MM.1S (cell line): Measurements from ENCODE around the gene ZMPSTE24.
"Not testable (repeated sequence)": the region's sequence is repeated elsewhere in the genome, so short reads cannot be mapped to it uniquely, and the experiment has no call there.

Source experiments
- DNase-seq: peaks from one replicate; pipeline ENCODE4 v3.0.0-alpha.2; 2015
- H2AFZ ChIP-seq: fragments of 300-600 bp; sonication (generic); 2 replicates; pipeline ENCODE4 v1.6.0; 2016; ENCODE audit warnings: antibody characterized with exemption, low read length
- H3F3A ChIP-seq: fragments of 300-600 bp; sonication (generic); 2 replicates; pipeline ENCODE4 v1.6.1; 2016; ENCODE audit warnings: mild to moderate bottlenecking, antibody characterized with exemption, low read length, moderate library complexity, mixed read lengths; ENCODE audit not compliant: insufficient read depth
- H3K27ac ChIP-seq: fragments of 300-600 bp; sonication (generic); 2 replicates; pipeline ENCODE4 v1.5.1; 2016; ENCODE audit warnings: mild to moderate bottlenecking, low read length
- H3K27me3 ChIP-seq: fragments of 300-600 bp; sonication (generic); replicated peaks from 2 replicates; pipeline ENCODE4 v1.6.0; 2016; ENCODE audit warnings: low read length; ENCODE audit not compliant: insufficient read depth
- H3K36me3 ChIP-seq: fragments of 300-600 bp; sonication (generic); replicated peaks from 2 replicates; pipeline ENCODE4 v1.6.1; 2016; ENCODE audit warnings: mild to moderate bottlenecking, low read length, mixed read lengths; ENCODE audit not compliant: insufficient read depth
- H3K4me1 ChIP-seq: fragments of 300-600 bp; sonication (generic); 2 replicates; pipeline ENCODE4 v1.6.1; 2016; ENCODE audit warnings: low read length, mixed read lengths
- H3K4me2 ChIP-seq: fragments of 300-600 bp; sonication (generic); 2 replicates; pipeline ENCODE4 v1.6.0; 2016; ENCODE audit warnings: low read depth, low read length
- H3K4me3 ChIP-seq: fragments of 300-600 bp; sonication (generic); 2 replicates; pipeline ENCODE4 v1.5.1; 2016; ENCODE audit warnings: low read length, mixed read lengths
- H3K79me2 ChIP-seq: fragments of 300-600 bp; sonication (generic); 2 replicates; pipeline ENCODE4 v1.6.1; 2016; ENCODE audit warnings: mixed run types, low read length, mixed read lengths
- H3K9ac ChIP-seq: fragments of 300-600 bp; sonication (generic); 2 replicates; pipeline ENCODE4 v1.6.1; 2016; ENCODE audit warnings: low read length, mixed read lengths
- H3K9me2 ChIP-seq: fragments of 300-600 bp; sonication (generic); replicated peaks from 2 replicates; pipeline ENCODE4 v1.6.1; 2016; ENCODE audit warnings: mild to moderate bottlenecking, low read length, mixed read lengths; ENCODE audit not compliant: insufficient read depth
- H3K9me3 ChIP-seq: fragments of 300-600 bp; sonication (generic); replicated peaks from 2 replicates; pipeline ENCODE4 v1.6.1; 2016; ENCODE audit warnings: mild to moderate bottlenecking, low read length, mixed read lengths; ENCODE audit not compliant: insufficient read depth
- H4K20me1 ChIP-seq: fragments of 300-600 bp; sonication (generic); 2 replicates; pipeline ENCODE4 v1.6.1; 2016; ENCODE audit warnings: mild to moderate bottlenecking, low read length, moderate library complexity, mixed read lengths; ENCODE audit not compliant: insufficient read depth
- EZH2 ChIP-seq: fragments of 300-600 bp; sonication (generic); optimal IDR thresholded peaks from 2 replicates; pipeline ENCODE3; 2017; ENCODE audit warnings: low read depth, mild to moderate bottlenecking, antibody characterized with exemption, low read length, mixed read lengths
- EZH2phosphoT487 ChIP-seq: fragments of 300-600 bp; sonication (generic); IDR thresholded peaks from 2 replicates; pipeline ENCODE4 v1.6.1; 2018; ENCODE audit warnings: antibody characterized with exemption, low read length
- TF ChIP-seq, protein P1 (sequence below): fragments of 300-600 bp; sonication (generic); IDR thresholded peaks from 2 replicates; pipeline ENCODE4 v1.5.1; 2016; ENCODE audit warnings: antibody characterized with exemption, low read length, mixed read lengths

Gene ZMPSTE24

DNA sequence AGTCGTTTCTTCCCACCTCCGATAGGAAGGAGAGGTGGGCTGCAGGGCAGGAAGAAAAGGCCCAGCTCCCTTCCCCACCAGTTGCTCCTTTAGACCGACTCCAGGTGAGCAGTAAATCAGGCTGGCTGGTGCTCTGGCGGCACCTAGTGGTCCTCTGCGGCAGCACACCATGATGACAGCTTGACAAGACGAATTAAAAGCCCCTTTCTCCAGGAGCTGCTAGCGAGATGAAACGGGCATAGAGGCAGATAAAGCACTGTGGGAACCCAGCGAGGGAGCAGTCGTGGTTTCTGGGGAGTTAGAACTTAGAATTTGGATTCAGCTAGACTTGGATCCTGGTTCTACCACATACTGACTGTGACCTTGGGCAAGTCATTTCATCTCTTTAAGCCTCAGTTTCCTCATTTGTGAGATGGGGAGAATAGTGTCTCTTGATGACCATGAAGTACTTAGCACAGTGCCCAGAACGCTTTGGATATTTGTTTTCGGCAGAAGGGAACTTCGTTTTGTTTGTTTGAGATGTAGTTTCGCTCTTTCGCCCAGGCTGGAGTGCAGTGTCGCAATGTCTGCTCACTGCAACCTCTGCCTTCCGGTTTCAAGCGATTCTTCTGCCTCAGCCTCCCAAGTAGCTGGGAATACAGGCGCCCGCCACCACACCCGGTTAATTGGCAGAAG is 80.8 kb downstream of the ZMPSTE24 start:
- Histone ChIP-seq H3F3A (no peaks in the 10 kb centered on the region), H3K4me2 (peak overlapping the region; percentile 36), H3K9me3 (no peaks in the 10 kb centered on the region), H3K27me3 (no peaks in the 10 kb centered on the region), H3K79me2 (no peaks in the 10 kb centered on the region), H3K4me3 (no peak overlapping the region), H2AFZ (peak overlapping the region; percentile 4), H3K36me3 (no peaks in the 10 kb centered on the region), H4K20me1 (no peaks in the 10 kb centered on the region), H3K9ac (no peak overlapping the region), H3K9me2 (no peaks in the 10 kb centered on the region), H3K27ac (no peak overlapping the region), H3K4me1 (peaks cover 5% of the 10 kb centered on the region; the same call in 1 of the 2 replicates)
- TF ChIP-seq, protein P1, sequence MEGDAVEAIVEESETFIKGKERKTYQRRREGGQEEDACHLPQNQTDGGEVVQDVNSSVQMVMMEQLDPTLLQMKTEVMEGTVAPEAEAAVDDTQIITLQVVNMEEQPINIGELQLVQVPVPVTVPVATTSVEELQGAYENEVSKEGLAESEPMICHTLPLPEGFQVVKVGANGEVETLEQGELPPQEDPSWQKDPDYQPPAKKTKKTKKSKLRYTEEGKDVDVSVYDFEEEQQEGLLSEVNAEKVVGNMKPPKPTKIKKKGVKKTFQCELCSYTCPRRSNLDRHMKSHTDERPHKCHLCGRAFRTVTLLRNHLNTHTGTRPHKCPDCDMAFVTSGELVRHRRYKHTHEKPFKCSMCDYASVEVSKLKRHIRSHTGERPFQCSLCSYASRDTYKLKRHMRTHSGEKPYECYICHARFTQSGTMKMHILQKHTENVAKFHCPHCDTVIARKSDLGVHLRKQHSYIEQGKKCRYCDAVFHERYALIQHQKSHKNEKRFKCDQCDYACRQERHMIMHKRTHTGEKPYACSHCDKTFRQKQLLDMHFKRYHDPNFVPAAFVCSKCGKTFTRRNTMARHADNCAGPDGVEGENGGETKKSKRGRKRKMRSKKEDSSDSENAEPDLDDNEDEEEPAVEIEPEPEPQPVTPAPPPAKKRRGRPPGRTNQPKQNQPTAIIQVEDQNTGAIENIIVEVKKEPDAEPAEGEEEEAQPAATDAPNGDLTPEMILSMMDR = peak; percentile 98
- TF ChIP-seq EZH2 = no peak
- peak; percentile 88 for DNase-seq

DNA sequence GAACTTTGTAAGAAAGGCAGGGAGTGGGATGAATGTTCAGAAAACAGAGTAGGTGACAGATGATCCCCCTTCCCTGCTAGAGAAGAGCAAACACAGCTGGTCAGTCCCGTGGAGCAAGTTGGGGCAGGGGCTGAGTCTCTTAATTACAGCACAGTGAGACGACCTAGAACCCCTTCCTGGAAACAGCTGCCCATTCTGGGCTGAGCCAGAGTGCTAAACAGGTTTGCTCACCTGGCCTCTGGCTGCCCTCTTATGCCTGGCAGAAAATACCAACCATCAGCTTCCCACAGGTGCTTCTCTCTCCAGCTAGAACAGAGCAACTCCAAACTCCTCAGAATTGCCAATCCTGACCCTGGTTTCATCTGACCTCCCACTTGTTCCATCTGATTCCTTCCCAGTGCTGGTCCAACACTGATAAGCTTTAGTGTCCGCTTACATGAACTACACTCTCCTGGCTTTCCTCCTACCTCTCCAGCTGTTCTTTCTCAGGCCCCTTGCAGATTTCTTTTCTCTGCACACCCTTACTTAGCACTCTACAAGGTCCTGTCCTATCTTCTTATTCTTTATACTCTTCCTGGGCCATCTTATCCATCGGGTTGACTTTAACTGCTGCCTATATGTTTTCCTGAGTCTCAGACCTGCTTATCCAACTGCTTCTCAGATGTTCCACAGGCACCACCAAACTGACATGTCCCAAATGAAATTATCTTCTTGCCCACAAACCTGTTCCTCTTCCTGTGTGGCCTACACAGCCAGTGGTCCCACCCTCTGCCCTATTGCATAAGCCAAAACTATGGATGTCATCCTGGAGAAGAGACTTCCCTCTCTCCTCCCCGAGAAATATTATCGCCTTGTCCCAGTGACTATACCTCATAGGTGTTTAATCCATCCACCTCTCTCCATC is 81.6 kb downstream of the ZMPSTE24 start:
- DNase-seq = no peak
- no peaks in the 10 kb centered on the region for H4K20me1 ChIP-seq
- no peaks in the 10 kb centered on the region for H3K9me3 ChIP-seq
- H3F3A ChIP-seq = no peaks in the 10 kb centered on the region
- no peaks in the 10 kb centered on the region for H3K79me2 ChIP-seq
- H3K27ac ChIP-seq = no peak overlapping the region
- no peaks in the 10 kb centered on the region for H3K27me3 ChIP-seq
- H2AFZ ChIP-seq = no peak overlapping the region
- no peak overlapping the region for H3K4me3 ChIP-seq
- no peaks in the 10 kb centered on the region for H3K9me2 ChIP-seq
- H3K4me2 ChIP-seq = peak overlapping the region; percentile 36; the same call in 1 of the 2 replicates
- no peak overlapping the region for H3K9ac ChIP-seq
- H3K36me3 ChIP-seq = no peaks in the 10 kb centered on the region
- H3K4me1 ChIP-seq = peaks cover 5% of the 10 kb centered on the region; the same call in 1 of the 2 replicates
- TF ChIP-seq EZH2 (no peak), EZH2phosphoT487 (no peak)
- TF ChIP-seq, protein P1 = no peak

DNA sequence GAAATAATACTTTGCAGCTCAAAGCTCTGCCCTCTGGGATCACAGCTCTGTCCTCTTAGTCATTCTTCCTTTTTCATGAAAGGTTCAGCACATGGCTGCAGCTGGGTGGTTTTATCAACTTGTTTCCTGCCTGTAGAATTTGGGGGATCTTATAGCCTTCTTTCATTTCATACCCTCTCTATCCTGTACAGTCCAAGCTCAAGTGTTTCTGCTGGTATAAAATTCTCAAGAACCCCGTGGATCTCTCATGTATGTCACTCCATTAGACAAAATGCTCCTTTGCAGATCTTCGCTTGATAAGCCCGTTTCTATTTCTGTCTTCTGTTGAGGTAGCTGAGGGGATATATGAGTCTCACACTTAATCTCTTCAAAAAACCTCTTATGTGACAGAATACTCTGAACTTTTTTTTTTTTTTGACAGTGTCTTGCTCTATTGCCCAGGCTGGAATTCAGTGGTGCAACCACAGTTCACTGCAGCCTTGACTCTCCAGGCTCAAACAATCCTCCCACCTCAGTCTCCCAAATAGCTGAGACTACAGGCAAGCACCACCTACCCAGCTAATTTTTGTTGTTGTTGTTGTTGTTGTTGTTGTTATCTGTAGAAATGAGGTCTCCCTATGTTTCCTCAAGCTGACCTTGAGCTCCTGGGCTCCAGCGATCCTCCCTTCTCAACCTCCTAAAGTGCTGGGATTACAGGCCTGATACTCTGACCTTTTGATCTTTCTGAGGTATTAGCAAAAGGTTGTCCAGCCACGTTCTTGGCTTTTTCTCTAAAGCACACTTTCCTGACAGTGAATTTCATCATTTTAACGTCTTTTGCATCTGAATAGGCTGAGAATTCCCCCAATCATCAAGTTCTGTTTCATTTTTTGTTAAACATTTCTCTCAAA is 83.7 kb downstream of the ZMPSTE24 start:
- H3K4me3 ChIP-seq = no peak overlapping the region
- no peak overlapping the region for H3K4me2 ChIP-seq
- H3K9me2 ChIP-seq = no peaks in the 10 kb centered on the region
- no peaks in the 10 kb centered on the region for H3F3A ChIP-seq
- H3K9me3 ChIP-seq = no peaks in the 10 kb centered on the region
- H3K27ac ChIP-seq = no peak overlapping the region
- no peak overlapping the region for H3K9ac ChIP-seq
- H3K27me3 ChIP-seq = no peaks in the 10 kb centered on the region
- no peak overlapping the region for H2AFZ ChIP-seq
- DNase-seq = no peak
- TF ChIP-seq EZH2 (no peak), EZH2phosphoT487 (no peak)
- TF ChIP-seq, protein P1 = no peak
- H4K20me1 ChIP-seq = no peaks in the 10 kb centered on the region
- no peaks in the 10 kb centered on the region for H3K36me3 ChIP-seq
- H3K4me1 ChIP-seq = peaks cover 5% of the 10 kb centered on the region; the same call in 1 of the 2 replicates
- H3K79me2 ChIP-seq = no peaks in the 10 kb centered on the region

DNA sequence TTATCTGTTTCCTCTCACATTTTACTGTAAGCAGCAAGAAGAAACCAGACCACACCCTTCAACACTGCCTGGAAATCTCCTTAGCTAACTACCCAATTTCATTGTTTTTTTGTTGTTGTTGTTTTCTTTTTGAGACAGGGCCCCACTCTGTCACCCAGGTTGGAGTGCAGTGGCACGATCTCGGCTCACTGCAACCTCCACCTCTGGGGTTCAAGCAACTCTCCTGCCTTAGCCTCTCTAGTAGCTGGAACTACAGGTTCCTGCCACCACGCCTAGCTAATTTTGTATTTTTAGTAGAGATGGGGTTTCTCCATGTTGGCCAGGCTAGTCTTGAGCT is 84.3 kb downstream of the ZMPSTE24 start:
- H2AFZ ChIP-seq, H3K9me2 ChIP-seq, H3K9me3 ChIP-seq, H3F3A ChIP-seq, H3K27me3 ChIP-seq, H3K36me3 ChIP-seq, H3K79me2 ChIP-seq, H3K4me3 ChIP-seq, H3K27ac ChIP-seq, DNase-seq, H3K4me2 ChIP-seq, H3K9ac ChIP-seq, H3K4me1 ChIP-seq, H4K20me1 ChIP-seq: not testable (repeated sequence)
